ENCODE measurements around the gene IL15.
A peak's percentile ranks its signal among the peaks of the same experiment; 100 is the strongest.

IL15 gene

DNA sequence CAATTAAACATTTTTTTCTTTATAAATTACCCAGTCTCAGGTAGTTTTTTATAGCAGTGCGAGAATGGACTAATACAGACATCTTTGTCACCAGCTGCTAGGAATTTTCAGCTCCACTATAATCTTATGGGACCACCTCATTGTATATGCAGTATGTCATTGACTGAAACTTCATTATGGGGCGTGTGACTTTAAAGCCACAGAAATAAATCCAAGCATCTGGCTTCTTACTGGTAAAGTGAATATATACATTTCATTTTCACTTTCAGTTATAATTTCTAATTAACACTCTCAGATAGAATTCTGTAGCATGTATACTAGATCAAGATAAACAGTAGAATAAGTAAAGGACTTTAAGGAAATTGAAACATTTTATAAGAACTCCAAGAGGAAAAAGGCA, 21.9 kb downstream of the IL15 start:
- no peak overlapping the region for H3K4me3 ChIP-seq (ENCODE audit: control insufficient read depth in 1 of 7, extremely low read depth in 1 of 7, insufficient read depth in 4 of 7, low read depth in 2 of 7, low read length in 6 of 7)
- ChIA-PET POLR2A (no interaction called here), CTCF (no interaction called here)
- H3K36me3 ChIP-seq (ENCODE audit: control insufficient read depth in 4 of 4, insufficient read depth in 4 of 4, low read length in 3 of 4) = peaks cover 0 to 3% (median 0%) of the 10 kb centered on the region in 4 experiments
- H3K9me3 ChIP-seq (ENCODE audit: control extremely low read depth in 1 of 5, control insufficient read depth in 4 of 5, insufficient read depth in 2 of 5, low read depth in 1 of 5, low read length in 4 of 5) = no peaks in the 10 kb centered on the region
- H3K27ac ChIP-seq (ENCODE audit: insufficient read depth in 1 of 2, low read depth in 1 of 2, low read length in 2 of 2, poor library complexity in 1 of 2, severe bottlenecking in 2 of 2) = no peak overlapping the region
- WGBS (ENCODE audit: insufficient coverage) = no CpG with 5 or more reads among the region's 2 CpGs
- H3K27me3 ChIP-seq (replicated peaks in 2 of 5; ENCODE audit: control insufficient read depth in 4 of 5, insufficient read depth in 5 of 5, low read length in 4 of 5) = no peaks in the 10 kb centered on the region
- H3K4me1 ChIP-seq (ENCODE audit: control extremely low read depth in 1 of 4, control insufficient read depth in 4 of 4, insufficient read depth in 4 of 4, low read length in 3 of 4) = peaks cover 0 to 6% (median 3%) of the 10 kb centered on the region in 4 experiments
- peak in 2 of 3 donors; percentile 43 to 56 for DNase-seq

DNA sequence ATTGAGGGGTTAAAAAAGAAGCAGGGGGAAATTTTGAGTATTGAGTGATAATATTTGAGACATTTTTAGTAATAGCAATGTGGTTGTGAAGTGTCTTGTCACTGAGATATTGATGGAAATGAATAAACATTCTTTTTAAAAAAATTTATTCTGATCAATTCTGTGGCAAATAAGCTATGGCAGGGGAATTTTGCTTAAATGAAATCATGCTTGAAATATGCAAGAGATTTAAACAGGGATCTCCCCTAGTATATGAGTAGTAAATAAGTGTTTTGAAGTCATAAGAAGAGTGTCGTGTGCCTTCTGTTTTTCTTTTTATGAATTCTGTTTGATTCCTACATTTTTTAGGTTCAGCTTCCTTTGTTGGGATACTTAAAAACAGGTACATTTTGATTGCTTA, 23.2 kb downstream of the IL15 start:
- Histone ChIP-seq H3K4me1 (ENCODE audit: control extremely low read depth in 1 of 4, control insufficient read depth in 4 of 4, insufficient read depth in 4 of 4, low read length in 3 of 4) (peaks cover 0 to 6% (median 3%) of the 10 kb centered on the region in 4 experiments), H3K9me3 (ENCODE audit: control extremely low read depth in 1 of 5, control insufficient read depth in 4 of 5, insufficient read depth in 2 of 5, low read depth in 1 of 5, low read length in 4 of 5) (no peaks in the 10 kb centered on the region), H3K27me3 (replicated peaks in 2 of 5; ENCODE audit: control insufficient read depth in 4 of 5, insufficient read depth in 5 of 5, low read length in 4 of 5) (no peaks in the 10 kb centered on the region), H3K27ac (ENCODE audit: insufficient read depth in 1 of 2, low read depth in 1 of 2, low read length in 2 of 2, poor library complexity in 1 of 2, severe bottlenecking in 2 of 2) (no peak overlapping the region), H3K36me3 (ENCODE audit: control insufficient read depth in 4 of 4, insufficient read depth in 4 of 4, low read length in 3 of 4) (peaks cover 0 to 3% (median 0%) of the 10 kb centered on the region in 4 experiments), H3K4me3 (ENCODE audit: control insufficient read depth in 1 of 7, extremely low read depth in 1 of 7, insufficient read depth in 4 of 7, low read depth in 2 of 7, low read length in 6 of 7) (no peak overlapping the region)
- POLR2A ChIA-PET = no interaction called here
- 100% methylated on average over 1 of the region's 1 CpG for WGBS (ENCODE audit: insufficient coverage)
- DNase-seq = no peak
- CTCF ChIA-PET = no interaction called here

DNA sequence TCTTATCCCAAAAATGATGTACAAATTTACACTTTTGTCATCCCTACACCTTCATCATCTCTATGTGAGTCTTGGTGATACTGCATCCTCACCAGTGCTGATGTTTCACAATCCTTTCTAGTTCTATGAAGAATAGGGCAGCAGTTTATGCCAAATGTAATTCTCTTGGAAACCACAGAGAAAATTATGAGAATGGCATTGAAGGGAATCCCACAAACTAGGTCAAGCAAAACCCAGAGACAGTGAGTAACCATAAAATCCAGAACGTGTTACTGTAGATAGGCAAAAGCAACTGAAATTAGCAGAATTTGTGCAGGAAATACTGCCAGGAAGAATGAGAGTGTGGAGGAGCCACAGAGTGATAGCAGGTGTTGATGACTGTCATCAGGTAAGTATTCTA, 24.5 kb downstream of the IL15 start:
- no peak overlapping the region for H3K27ac ChIP-seq (ENCODE audit: insufficient read depth in 1 of 2, low read depth in 1 of 2, low read length in 2 of 2, poor library complexity in 1 of 2, severe bottlenecking in 2 of 2)
- ChIA-PET CTCF (no interaction called here), POLR2A (no interaction called here)
- peaks cover 0 to 3% (median 0%) of the 10 kb centered on the region in 4 experiments for H3K36me3 ChIP-seq (ENCODE audit: control insufficient read depth in 4 of 4, insufficient read depth in 4 of 4, low read length in 3 of 4)
- no peaks in the 10 kb centered on the region for H3K27me3 ChIP-seq (replicated peaks in 2 of 5; ENCODE audit: control insufficient read depth in 4 of 5, insufficient read depth in 5 of 5, low read length in 4 of 5)
- no peak overlapping the region for H3K4me3 ChIP-seq (ENCODE audit: control insufficient read depth in 1 of 7, extremely low read depth in 1 of 7, insufficient read depth in 4 of 7, low read depth in 2 of 7, low read length in 6 of 7)
- no peaks in the 10 kb centered on the region for H3K9me3 ChIP-seq (ENCODE audit: control extremely low read depth in 1 of 5, control insufficient read depth in 4 of 5, insufficient read depth in 2 of 5, low read depth in 1 of 5, low read length in 4 of 5)
- no peak for DNase-seq
- WGBS (ENCODE audit: insufficient coverage) = 73% methylated on average over 1 of the region's 1 CpG
- peaks cover 0 to 6% (median 3%) of the 10 kb centered on the region in 4 experiments for H3K4me1 ChIP-seq (ENCODE audit: control extremely low read depth in 1 of 4, control insufficient read depth in 4 of 4, insufficient read depth in 4 of 4, low read length in 3 of 4)

DNA sequence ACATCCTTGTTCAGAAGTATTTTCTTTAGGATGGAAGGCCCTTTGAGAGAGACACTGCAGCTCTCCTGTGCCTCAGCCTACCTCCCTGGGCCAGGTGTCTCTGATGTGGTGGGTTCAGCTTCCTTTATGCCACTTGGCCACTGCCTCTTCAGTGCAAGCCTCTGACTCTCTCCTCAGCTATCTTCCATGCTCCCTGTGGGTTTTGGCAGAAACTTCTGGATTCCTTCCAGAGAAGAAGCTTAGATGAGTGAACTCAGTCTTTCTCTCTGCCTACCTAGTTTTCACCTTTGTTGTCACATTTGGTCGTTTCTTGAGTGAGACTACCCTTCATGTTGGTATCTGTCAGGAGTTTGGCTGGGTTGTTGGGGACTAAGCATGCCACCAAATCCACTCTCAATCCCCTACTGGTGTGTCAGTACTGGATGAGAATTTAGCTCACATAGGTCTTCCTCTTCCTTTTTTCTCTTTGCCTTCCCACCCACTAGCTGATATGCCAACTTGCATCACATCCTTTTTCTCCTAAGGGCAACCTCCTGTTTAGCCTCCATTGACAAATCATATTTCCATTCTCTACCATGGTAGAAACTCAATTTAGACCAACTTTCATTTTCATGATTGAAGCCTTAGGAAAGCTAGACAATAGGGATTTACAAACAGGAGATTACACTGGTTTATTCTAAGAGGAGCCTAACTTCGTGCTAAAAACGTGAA, 32.0 kb downstream of the IL15 start:
- DNase-seq = no peak

DNA sequence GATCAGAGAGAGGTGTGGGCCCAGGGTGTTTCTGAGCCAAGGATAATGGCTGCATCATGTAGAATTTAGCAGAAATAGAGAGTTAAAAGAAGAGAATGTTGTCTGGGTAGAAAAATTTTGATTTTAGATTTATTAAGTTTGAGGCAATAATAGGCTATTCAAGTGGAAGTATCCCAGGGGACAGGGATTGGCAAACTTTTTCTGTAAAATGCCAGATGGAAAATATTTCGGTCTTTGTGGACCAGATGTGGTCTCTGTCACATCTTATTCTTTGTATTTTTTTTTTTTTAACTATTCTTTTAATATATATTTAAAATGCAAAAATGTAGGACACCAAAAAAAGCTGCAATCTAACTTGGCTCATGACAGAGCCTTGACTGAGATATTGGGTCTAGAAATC, 33.1 kb downstream of the IL15 start:
- Histone ChIP-seq H3K27ac (ENCODE audit: insufficient read depth in 1 of 2, low read depth in 1 of 2, low read length in 2 of 2, poor library complexity in 1 of 2, severe bottlenecking in 2 of 2) (no peak overlapping the region), H3K4me1 (ENCODE audit: control extremely low read depth in 1 of 4, control insufficient read depth in 4 of 4, insufficient read depth in 4 of 4, low read length in 3 of 4) (no peaks in the 10 kb centered on the region), H3K9me3 (ENCODE audit: control extremely low read depth in 1 of 5, control insufficient read depth in 4 of 5, insufficient read depth in 2 of 5, low read depth in 1 of 5, low read length in 4 of 5) (no peaks in the 10 kb centered on the region), H3K4me3 (ENCODE audit: control insufficient read depth in 1 of 7, extremely low read depth in 1 of 7, insufficient read depth in 4 of 7, low read depth in 2 of 7, low read length in 6 of 7) (no peak overlapping the region), H3K27me3 (replicated peaks in 2 of 5; ENCODE audit: control insufficient read depth in 4 of 5, insufficient read depth in 5 of 5, low read length in 4 of 5) (no peaks in the 10 kb centered on the region), H3K36me3 (ENCODE audit: control insufficient read depth in 4 of 4, insufficient read depth in 4 of 4, low read length in 3 of 4) (no peaks in the 10 kb centered on the region)
- ChIA-PET CTCF (no interaction called here), POLR2A (interaction anchor here (0.9 kb wide), 1 partner anchor 423 kb away, joined by 3 read pairs; no protein-coding TSS in a partner anchor)
- WGBS (ENCODE audit: insufficient coverage) = no CpG with 5 or more reads among the region's 1 CpG
- no peak for DNase-seq

More for the DNA sequence above, 32.0 kb downstream of the IL15 start:
- H3K9me3 ChIP-seq (ENCODE audit: control extremely low read depth in 1 of 5, control insufficient read depth in 4 of 5, insufficient read depth in 2 of 5, low read depth in 1 of 5, low read length in 4 of 5) = no peaks in the 10 kb centered on the region
- H3K4me1 ChIP-seq (ENCODE audit: control extremely low read depth in 1 of 4, control insufficient read depth in 4 of 4, insufficient read depth in 4 of 4, low read length in 3 of 4) = no peaks in the 10 kb centered on the region
- H3K36me3 ChIP-seq (ENCODE audit: control insufficient read depth in 4 of 4, insufficient read depth in 4 of 4, low read length in 3 of 4) = no peaks in the 10 kb centered on the region
- CTCF ChIA-PET = no interaction called here
- 100% methylated on average over 1 of the region's 3 CpGs for whole genome bisulfite sequencing (ENCODE audit: insufficient coverage)
- H3K27ac ChIP-seq (ENCODE audit: insufficient read depth in 1 of 2, low read depth in 1 of 2, low read length in 2 of 2, poor library complexity in 1 of 2, severe bottlenecking in 2 of 2) = no peak overlapping the region
- H3K4me3 ChIP-seq (ENCODE audit: control insufficient read depth in 1 of 7, extremely low read depth in 1 of 7, insufficient read depth in 4 of 7, low read depth in 2 of 7, low read length in 6 of 7) = no peak overlapping the region
- no peaks in the 10 kb centered on the region for H3K27me3 ChIP-seq (replicated peaks in 2 of 5; ENCODE audit: control insufficient read depth in 4 of 5, insufficient read depth in 5 of 5, low read length in 4 of 5)
- POLR2A ChIA-PET = interaction anchor here (0.9 kb wide), 1 partner anchor 421 kb away, joined by 3 read pairs; no protein-coding TSS in a partner anchor

DNA sequence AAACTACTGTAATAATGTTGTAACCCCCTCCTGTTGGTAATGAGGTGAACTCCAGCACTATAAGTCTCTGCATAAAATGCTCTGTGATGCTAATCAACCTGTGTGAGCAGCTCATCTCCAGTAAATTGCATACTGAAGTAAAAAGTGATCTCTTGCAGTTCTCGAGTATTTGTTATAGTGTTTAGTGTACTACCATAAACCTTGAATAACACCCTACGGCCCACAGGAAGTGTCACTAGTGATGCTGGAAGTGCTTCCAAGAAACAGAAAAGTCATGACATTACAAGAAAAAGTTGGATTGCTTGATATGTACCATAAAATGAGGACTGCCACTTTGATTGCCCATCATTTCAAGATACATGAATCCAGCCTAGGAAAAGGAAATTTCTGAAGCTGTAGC, 39.0 kb downstream of the IL15 start:
- Histone ChIP-seq H3K4me3 (ENCODE audit: control insufficient read depth in 1 of 7, extremely low read depth in 1 of 7, insufficient read depth in 4 of 7, low read depth in 2 of 7, low read length in 6 of 7) (no peak overlapping the region), H3K27me3 (replicated peaks in 2 of 5; ENCODE audit: control insufficient read depth in 4 of 5, insufficient read depth in 5 of 5, low read length in 4 of 5) (no peaks in the 10 kb centered on the region), H3K27ac (ENCODE audit: insufficient read depth in 1 of 2, low read depth in 1 of 2, low read length in 2 of 2, poor library complexity in 1 of 2, severe bottlenecking in 2 of 2) (no peak overlapping the region), H3K4me1 (ENCODE audit: control extremely low read depth in 1 of 4, control insufficient read depth in 4 of 4, insufficient read depth in 4 of 4, low read length in 3 of 4) (no peaks in the 10 kb centered on the region), H3K36me3 (ENCODE audit: control insufficient read depth in 4 of 4, insufficient read depth in 4 of 4, low read length in 3 of 4) (no peaks in the 10 kb centered on the region), H3K9me3 (ENCODE audit: control extremely low read depth in 1 of 5, control insufficient read depth in 4 of 5, insufficient read depth in 2 of 5, low read depth in 1 of 5, low read length in 4 of 5) (no peaks in the 10 kb centered on the region)
- ChIA-PET CTCF (no interaction called here), POLR2A (no interaction called here)
- no peak for DNase-seq
- 87% methylated on average over 2 of the region's 2 CpGs for WGBS (ENCODE audit: insufficient coverage)

DNA sequence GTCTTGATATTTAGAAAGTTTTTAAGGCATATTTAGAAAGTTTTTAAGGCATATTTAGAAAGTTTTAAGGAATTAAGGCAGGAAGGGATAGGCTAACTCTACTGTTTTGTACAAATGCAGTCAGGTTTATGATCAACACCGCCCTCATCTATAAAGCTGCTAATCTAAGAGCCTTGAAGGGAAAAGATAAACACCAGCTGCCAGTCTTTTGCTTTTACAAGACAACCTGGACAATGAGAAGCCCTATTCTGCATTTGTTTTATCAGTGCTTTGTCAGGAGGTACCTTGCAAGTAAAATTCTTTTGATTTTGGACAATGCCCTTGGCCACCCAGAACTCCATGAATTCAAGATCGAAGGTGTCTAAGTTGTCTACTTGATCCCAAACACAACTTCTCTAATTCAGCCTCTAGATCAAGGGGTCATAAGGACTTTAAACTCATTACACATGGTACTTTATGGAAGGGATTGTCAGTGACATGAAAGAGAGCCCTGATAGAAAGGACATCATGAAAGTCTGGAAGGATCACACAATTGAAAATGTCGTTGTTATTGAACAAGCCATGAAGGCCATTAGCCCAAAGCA, 39.8 kb downstream of the IL15 start:
- 100% methylated on average over 2 of the region's 3 CpGs for WGBS (ENCODE audit: insufficient coverage)
- Histone ChIP-seq H3K4me1 (ENCODE audit: control extremely low read depth in 1 of 4, control insufficient read depth in 4 of 4, insufficient read depth in 4 of 4, low read length in 3 of 4) (peaks cover 0 to 4% (median 2%) of the 10 kb centered on the region in 4 experiments), H3K27me3 (replicated peaks in 2 of 5; ENCODE audit: control insufficient read depth in 4 of 5, insufficient read depth in 5 of 5, low read length in 4 of 5) (no peaks in the 10 kb centered on the region), H3K4me3 (ENCODE audit: control insufficient read depth in 1 of 7, extremely low read depth in 1 of 7, insufficient read depth in 4 of 7, low read depth in 2 of 7, low read length in 6 of 7) (no peak overlapping the region), H3K36me3 (ENCODE audit: control insufficient read depth in 4 of 4, insufficient read depth in 4 of 4, low read length in 3 of 4) (no peaks in the 10 kb centered on the region), H3K9me3 (ENCODE audit: control extremely low read depth in 1 of 5, control insufficient read depth in 4 of 5, insufficient read depth in 2 of 5, low read depth in 1 of 5, low read length in 4 of 5) (no peaks in the 10 kb centered on the region), H3K27ac (ENCODE audit: insufficient read depth in 1 of 2, low read depth in 1 of 2, low read length in 2 of 2, poor library complexity in 1 of 2, severe bottlenecking in 2 of 2) (no peak overlapping the region)
- no peak for DNase-seq
- ChIA-PET POLR2A (no interaction called here), CTCF (no interaction called here)
